OCI-LY7 (cell line): ENCODE data around the gene CNOT3. TPM values are rescaled to one million over a fixed set of nuclear protein-coding genes. Genes with fewer than 3 reads are reported as not detected.
A peak's percentile ranks its signal among the peaks of the same experiment; 100 is the strongest.

Experiments
- BruUV-seq: library from RNA; stranded (reverse); fragments of 400-500 nt; replicated peaks from 2 replicates; lab custom pipeline; 2021; lab: Mats Ljungman, UMichigan
- CTCF ChIA-PET: fragments of 300-600 bp; sonication (Branson Sonifier 250); formaldehyde crosslinking; loops from one replicate; lab custom pipeline; 2022; ENCODE audit warnings: antibody characterized with exemption; ENCODE audit not compliant: unreplicated experiment; lab: Charles Lee
- POLR2A ChIA-PET: fragments of 300-600 bp; sonication (Branson Sonifier 250); formaldehyde crosslinking; loops from one replicate; lab custom pipeline; 2022; ENCODE audit warnings: antibody characterized with exemption; lab: Charles Lee
- DNase-seq: peaks from one replicate; pipeline ENCODE4 v3.0.0-alpha.2; 2015; ENCODE audit warnings: low spot score
- H2AFZ ChIP-seq: fragments of 200-600 bp; sonication (generic), shearing (Covaris generic); 2 replicates; pipeline ENCODE4 v1.6.1; 2014; ENCODE audit warnings: mild to moderate bottlenecking, antibody characterized with exemption, low read length, moderate library complexity
- H3K27ac ChIP-seq: fragments of 200-600 bp; sonication (generic); 2 replicates; pipeline ENCODE4 v1.5.1; 2014; ENCODE audit warnings: mixed run types, low read depth, mild to moderate bottlenecking, moderate library complexity, low read length, inconsistent platforms; ENCODE audit not compliant: poor library complexity, severe bottlenecking
- H3K36me3 ChIP-seq: fragments of 200-600 bp; sonication (generic); 2 replicates; pipeline ENCODE4 v1.6.1; 2014; ENCODE audit warnings: mild to moderate bottlenecking, antibody characterized with exemption, low read length, moderate library complexity, mixed read lengths; ENCODE audit not compliant: insufficient read depth
- H3K4me1 ChIP-seq: fragments of 200-600 bp; sonication (generic); 2 replicates; pipeline ENCODE4 v1.5.1; 2014; ENCODE audit warnings: mild to moderate bottlenecking, low read length; ENCODE audit not compliant: insufficient read depth, poor library complexity, severe bottlenecking
- H3K4me2 ChIP-seq: fragments of 200-600 bp; sonication (generic); 2 replicates; pipeline ENCODE4 v1.6.1; 2014; ENCODE audit warnings: mild to moderate bottlenecking, low read length
- H3K4me3 ChIP-seq: fragments of 200-600 bp; sonication (generic); 2 replicates; pipeline ENCODE4 v1.5.1; 2014; ENCODE audit warnings: mild to moderate bottlenecking, low read depth, low read length; ENCODE audit not compliant: poor library complexity, severe bottlenecking
- H3K79me2 ChIP-seq: fragments of 200-600 bp; sonication (generic); 2 replicates; pipeline ENCODE4 v1.6.1; 2016; ENCODE audit warnings: low read depth, mild to moderate bottlenecking, low read length, moderate library complexity, mixed read lengths; ENCODE audit not compliant: insufficient read depth
- H3K9me2 ChIP-seq: fragments of 200-600 bp; sonication (generic); 2 replicates; pipeline ENCODE4 v1.6.1; 2016; ENCODE audit warnings: mild to moderate bottlenecking, low read length, mixed read lengths; ENCODE audit not compliant: insufficient read depth
- H3K9me3 ChIP-seq: fragments of 200-600 bp; sonication (generic); 2 replicates; pipeline ENCODE4 v1.6.1; 2014; ENCODE audit warnings: mild to moderate bottlenecking, mixed run types, low read length, mixed read lengths
- H4K20me1 ChIP-seq: fragments of 200-600 bp; sonication (generic); 2 replicates; pipeline ENCODE4 v1.6.1; 2014; ENCODE audit warnings: mild to moderate bottlenecking, antibody characterized with exemption, low read length, moderate library complexity, mixed read lengths; ENCODE audit not compliant: insufficient read depth
- EZH2phosphoT487 ChIP-seq: fragments of 200-600 bp; sonication (generic); IDR thresholded peaks from 2 replicates; pipeline ENCODE4 v1.6.1; 2018; ENCODE audit warnings: low read depth, borderline replicate concordance, mild to moderate bottlenecking, mixed run types, antibody characterized with exemption, low read length, moderate library complexity, mixed read lengths
- intact Hi-C: fragments of 100-400 bp; cut with micrococcal nuclease; formaldehyde crosslinking; loops from one replicate; pipeline ENCODE4 v1.10.0; 2022; ENCODE audit not compliant: unreplicated experiment
- total RNA-seq, 2 experiments: library from RNA; depleted of rRNA in 1 of 2; stranded (reverse); fragments of >200 nt in 1 of 2; shearing (Covaris generic) in 1 of 2; gene quantifications; 2 replicates each; pipeline ENCODE4 v1.2.3, GENCODE V29; 2014 to 2022
- TF ChIP-seq, protein P1 (sequence below): fragments of 200-600 bp; sonication (generic); conservative IDR thresholded peaks from 2 replicates; pipeline ENCODE4 v1.5.1; 2014; ENCODE audit warnings: mild to moderate bottlenecking, antibody characterized with exemption, low read length, moderate library complexity, mixed read lengths

Gene CNOT3
- total RNA-seq, 2 experiments from 2014 or later: 18.4 to 54.8 TPM

DNA sequence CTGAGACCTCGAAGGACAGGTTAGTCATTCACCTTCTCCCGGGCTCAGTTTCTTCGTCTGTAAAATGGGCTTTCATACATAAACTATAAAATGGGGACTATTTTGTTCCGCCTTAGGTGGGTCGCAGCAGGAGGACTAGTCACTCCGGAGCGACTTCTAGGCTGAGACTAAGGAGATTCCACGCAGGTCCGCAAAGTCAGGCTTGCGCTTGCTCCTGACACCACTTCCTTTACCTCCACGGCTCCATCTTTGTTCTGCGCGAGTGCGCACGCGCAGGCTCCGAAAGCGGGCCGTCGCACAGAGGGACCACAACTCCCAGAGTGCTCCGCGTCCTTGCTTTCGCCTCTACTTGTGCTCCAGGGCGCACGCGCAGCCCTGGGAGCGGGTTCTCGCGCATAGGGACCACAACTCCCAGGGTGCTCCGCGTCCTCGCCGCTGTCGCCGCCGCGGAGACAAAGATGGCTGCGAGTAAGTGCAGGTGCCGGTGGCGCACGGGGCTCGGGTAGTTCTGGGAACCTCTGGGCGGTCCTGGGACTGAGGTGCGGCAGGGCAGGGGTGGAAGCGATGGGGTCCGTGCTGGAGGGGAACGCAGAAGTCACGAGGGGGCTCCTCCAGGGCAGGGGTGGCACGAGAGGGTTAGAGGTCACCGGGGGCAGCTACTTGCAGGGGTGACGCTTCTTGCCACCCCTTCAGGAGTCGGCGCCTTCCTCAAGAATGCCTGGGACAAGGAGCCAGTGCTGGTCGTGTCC, 35.0 kb upstream of the CNOT3 start, which contains the start of gene NDUFA3:
NDUFA3 (plus strand) TSS at position 435 of the 749 bp plus-strand sequence; CDS start at position 459, 24 bp downstream.
- BruUV-seq: no TSS peak
- peak; percentile 99 for DNase-seq
- peaks cover 11% of the 10 kb centered on the region for H3K4me1 ChIP-seq
- peak within 1 kb of the TSS; percentile 24 for H3K27ac ChIP-seq
- POLR2A ChIA-PET: interaction anchor here (0.6 to 1.5 kb wide), 2 partner anchors 34 to 288 kb away, joined by 3 read pairs; no protein-coding TSS in a partner anchor
- intact Hi-C loops: loop anchor here (1.0 to 2.0 kb wide), 2 partner anchors 35 to 56 kb away; partner anchors contain the start of genes CNOT3 and LENG1
- H3K4me2 ChIP-seq: peak within 1 kb of the TSS; percentile 85
- no peaks in the 10 kb centered on the region for H3K9me3 ChIP-seq
- no peak for TF ChIP-seq EZH2phosphoT487
- TF ChIP-seq, protein P1, sequence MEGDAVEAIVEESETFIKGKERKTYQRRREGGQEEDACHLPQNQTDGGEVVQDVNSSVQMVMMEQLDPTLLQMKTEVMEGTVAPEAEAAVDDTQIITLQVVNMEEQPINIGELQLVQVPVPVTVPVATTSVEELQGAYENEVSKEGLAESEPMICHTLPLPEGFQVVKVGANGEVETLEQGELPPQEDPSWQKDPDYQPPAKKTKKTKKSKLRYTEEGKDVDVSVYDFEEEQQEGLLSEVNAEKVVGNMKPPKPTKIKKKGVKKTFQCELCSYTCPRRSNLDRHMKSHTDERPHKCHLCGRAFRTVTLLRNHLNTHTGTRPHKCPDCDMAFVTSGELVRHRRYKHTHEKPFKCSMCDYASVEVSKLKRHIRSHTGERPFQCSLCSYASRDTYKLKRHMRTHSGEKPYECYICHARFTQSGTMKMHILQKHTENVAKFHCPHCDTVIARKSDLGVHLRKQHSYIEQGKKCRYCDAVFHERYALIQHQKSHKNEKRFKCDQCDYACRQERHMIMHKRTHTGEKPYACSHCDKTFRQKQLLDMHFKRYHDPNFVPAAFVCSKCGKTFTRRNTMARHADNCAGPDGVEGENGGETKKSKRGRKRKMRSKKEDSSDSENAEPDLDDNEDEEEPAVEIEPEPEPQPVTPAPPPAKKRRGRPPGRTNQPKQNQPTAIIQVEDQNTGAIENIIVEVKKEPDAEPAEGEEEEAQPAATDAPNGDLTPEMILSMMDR: no peak
- H3K79me2 ChIP-seq: peaks cover 27% of the 10 kb centered on the region; the same call in 1 of the 2 replicates
- H3K36me3 ChIP-seq: peaks cover 26% of the 10 kb centered on the region
- peak within 1 kb of the TSS; percentile 94 for H3K4me3 ChIP-seq
- CTCF ChIA-PET: no interaction called here
- H4K20me1 ChIP-seq: no peaks in the 10 kb centered on the region
- peak within 1 kb of the TSS; percentile 57 for H2AFZ ChIP-seq
- no peaks in the 10 kb centered on the region for H3K9me2 ChIP-seq

DNA sequence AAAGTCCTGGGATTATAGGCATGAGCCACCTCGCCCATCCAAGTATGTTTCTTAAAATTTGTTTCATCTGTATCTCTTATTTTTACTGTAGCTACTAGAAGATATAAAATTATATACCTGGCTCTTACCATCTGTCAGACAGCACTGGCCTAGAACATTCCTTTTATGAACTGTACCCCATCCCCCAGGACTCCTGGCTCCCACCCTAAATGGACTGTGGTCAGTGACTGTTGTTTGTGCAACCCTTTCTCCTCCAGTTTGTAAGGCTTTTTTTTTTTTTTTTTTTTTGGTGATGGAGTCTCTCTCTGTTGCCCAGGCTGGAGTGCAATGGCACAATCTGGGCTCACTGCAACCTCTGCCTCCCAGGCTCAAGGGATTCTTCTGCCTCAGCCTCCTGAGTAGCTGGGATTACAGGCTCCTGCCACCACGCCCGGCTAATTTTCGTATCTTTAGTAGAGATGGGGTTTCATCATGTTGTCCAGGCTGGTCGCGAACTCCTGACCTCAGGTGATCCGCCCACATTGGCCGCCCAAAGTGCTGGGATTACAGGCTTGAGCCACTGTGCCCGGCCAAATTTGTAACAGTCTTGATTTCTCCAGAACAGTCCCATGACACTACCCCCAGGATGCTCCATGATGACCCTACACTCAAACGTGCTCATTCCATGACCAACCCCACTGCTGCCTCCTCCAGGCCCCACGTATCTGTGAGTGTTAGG, 32.4 kb upstream of the CNOT3 start:
- Histone ChIP-seq H3K79me2 (peaks cover 27% of the 10 kb centered on the region; the same call in 1 of the 2 replicates), H2AFZ (no peak overlapping the region), H3K27ac (no peak overlapping the region), H4K20me1 (no peaks in the 10 kb centered on the region), H3K36me3 (peaks cover 51% of the 10 kb centered on the region), H3K4me2 (no peak overlapping the region), H3K9me3 (no peaks in the 10 kb centered on the region), H3K4me1 (peaks cover 11% of the 10 kb centered on the region), H3K4me3 (no peak overlapping the region), H3K9me2 (no peaks in the 10 kb centered on the region)
- ChIA-PET CTCF (no interaction called here), POLR2A (no interaction called here)
- no peak for DNase-seq
- intact Hi-C loops: no loop called here
- no TSS peak for BruUV-seq
- TF ChIP-seq EZH2phosphoT487: no peak
- TF ChIP-seq, protein P1: no peak
